ENCODE data around the gene C10orf90. TPM values are rescaled to one million over a fixed set of nuclear protein-coding genes. Genes with fewer than 3 reads are reported as not detected.

Gene C10orf90
- total and polyA plus RNA-seq, 2 of the 8 experiments (the other 6 are each of a cell fraction or from before 2014, with no cell fraction given) = 0.21 TPM; not detected in 1

- Histone ChIP-seq H3K4me3 (ENCODE audit: extremely low read depth in 1 of 4, insufficient read depth in 2 of 4, low read depth in 3 of 4, low read length in 4 of 4) (no peak overlapping the region), H3K79me1 (ENCODE audit: low read depth, low read length) (peaks cover 2% of the 10 kb centered on the region; the same call in 1 of the 2 replicates), H4K20me1 (replicated peaks in 1 of 2; ENCODE audit: control insufficient read depth in 1 of 2, insufficient read depth in 2 of 2, low read length in 2 of 2) (no peaks in the 10 kb centered on the region), H2BK12ac (ENCODE audit: low read depth, low read length) (no peak overlapping the region), H3K79me2 (ENCODE audit: control insufficient read depth in 1 of 2, insufficient read depth in 2 of 2, low read length in 2 of 2) (no peaks in the 10 kb centered on the region), H4K5ac (ENCODE audit: insufficient read length, low read depth, low read length) (no peak overlapping the region), H2AK5ac (ENCODE audit: low read depth, low read length) (no peak overlapping the region), H3K27ac (ENCODE audit: low read depth, low read length) (no peak overlapping the region), H2BK20ac (ENCODE audit: low read length) (no peak overlapping the region), H4K91ac (replicated peaks; ENCODE audit: insufficient read length, low read length) (no peak overlapping the region), H3K56ac (replicated peaks; ENCODE audit: insufficient read length, low read depth, low read length) (no peak overlapping the region), H2BK5ac (ENCODE audit: low read depth, low read length) (no peak overlapping the region), H3K4me1 (replicated peaks in 1 of 4; ENCODE audit: control insufficient read depth in 3 of 4, insufficient read depth in 4 of 4, low read length in 3 of 4) (peaks cover 0 to 7% (median 3%) of the 10 kb centered on the region in 4 experiments; a peak in 3 of 7 replicates), H3K23me2 (ENCODE audit: low read depth, low read length) (no peaks in the 10 kb centered on the region), H2AFZ (ENCODE audit: low read length) (peak overlapping the region; percentile 58; the same call in 1 of the 2 replicates), H3K4me2 (ENCODE audit: insufficient read depth in 1 of 2, low read depth in 2 of 2, low read length in 2 of 2) (no peak overlapping the region), H2BK15ac (ENCODE audit: low read length) (no peak overlapping the region), H3K4ac (replicated peaks; ENCODE audit: insufficient read length, low read depth, low read length) (no peak overlapping the region), H3K23ac (ENCODE audit: insufficient read length) (no peak overlapping the region), H4K8ac (ENCODE audit: extremely low read depth, insufficient read depth, low read length) (no peak overlapping the region), H3K18ac (ENCODE audit: extremely low read depth, low read length) (peak overlapping the region; percentile 43; the same call in 1 of the 2 replicates), H3K14ac (ENCODE audit: insufficient read length) (no peak overlapping the region), H3K9me3 (ENCODE audit: insufficient read depth in 2 of 2, low read depth in 1 of 2, low read length in 1 of 2) (peaks cover 9 to 14% of the 10 kb centered on the region in 2 experiments; a peak in 3 of 4 replicates), H3K9ac (replicated peaks in 1 of 4; ENCODE audit: extremely low read depth in 1 of 4, low read depth in 3 of 4, low read length in 3 of 4) (no peak overlapping the region), H2BK120ac (replicated peaks; ENCODE audit: low read depth, low read length) (no peak overlapping the region), H3K27me3 (replicated peaks in 1 of 4; ENCODE audit: control insufficient read depth in 3 of 4, extremely low read depth in 1 of 4, insufficient read depth in 3 of 4, low read length in 3 of 4) (no peaks in the 10 kb centered on the region), H3K36me3 (ENCODE audit: control insufficient read depth in 2 of 4, insufficient read depth in 4 of 4, low read length in 3 of 4) (no peaks in the 10 kb centered on the region)
- 89% methylated on average over 10 of the region's 10 CpGs; no CpG with 5 or more reads in 1 of the 2 experiments for WGBS, 2 experiments (ENCODE audit: extremely low coverage in 1 of 2, insufficient coverage in 1 of 2, insufficient read length in 1 of 2, insufficient replicate concordance in 2 of 2, low coverage in 1 of 2, low lambda C conversion rate in 2 of 2, missing lambda C conversion rate in 1 of 2)
- FAIRE-seq (no peak), DNase-seq (ENCODE audit: low read depth in 1 of 2, low spot score in 2 of 2) (no peak)
- CTCF ChIA-PET (ENCODE audit: partially characterized antibody) = no interaction called here
- POLR2A ChIA-PET (ENCODE audit: partially characterized antibody) = no interaction called here
- TF ChIP-seq ZNF274 (IDR thresholded peaks at IDR 0.05; ENCODE audit: borderline replicate concordance, extremely low read depth, low read length) (no peak), BRCA1 (IDR thresholded peaks at IDR 0.05; ENCODE audit: low read depth, low read length) (no peak), JUN (IDR thresholded peaks at IDR 0.05; ENCODE audit: low read depth, low read length) (no peak), ATF2 (IDR thresholded peaks at IDR 0.05; ENCODE audit: low read length) (no peak), PHF8 (conservative IDR thresholded peaks at IDR 0.05; ENCODE audit: low read depth, low read length) (no peak), RBBP5 (IDR thresholded peaks at IDR 0.05; ENCODE audit: borderline replicate concordance, low read depth, low read length) (no peak), EP300 (IDR thresholded peaks at IDR 0.05; ENCODE audit: borderline replicate concordance in 1 of 2, low read depth in 2 of 2, low read length in 2 of 2) (no peak), GTF2F1 (IDR thresholded peaks at IDR 0.05; ENCODE audit: borderline replicate concordance, low read depth, low read length) (no peak), GABPA (IDR thresholded peaks at IDR 0.05; ENCODE audit: borderline replicate concordance, insufficient read depth, low read length) (no peak), CEBPB (IDR thresholded peaks at IDR 0.05; ENCODE audit: low read depth, low read length) (no peak), RAD21 (IDR thresholded peaks at IDR 0.05 in 1 of 2, conservative IDR thresholded peaks at IDR 0.05 in 1 of 2; ENCODE audit: low read depth in 2 of 2, low read length in 2 of 2) (no peak)
Observed at GRCh38 chr10:126421756-126422256, 248.7 kb downstream of the C10orf90 start.

All from H1 (cell line).